ENCODE measurements around the gene TMEM203. TPM values are rescaled to one million over a fixed set of nuclear protein-coding genes. Genes with fewer than 3 reads are reported as not detected.

Gene TMEM203
- total RNA-seq, 1 experiment from 2014 or later, result 35.5 TPM

GRCh38 chr9:137160716-137161557 lies 44.5 kb downstream of the TMEM203 start:
- Histone ChIP-seq H3K4me2 (ENCODE audit: insufficient read depth, insufficient read length, low read length) (peak overlapping the region; percentile 31), H3K9ac (ENCODE audit: extremely low read depth, insufficient read length, low read length) (no peak overlapping the region), H2BK20ac (ENCODE audit: low read depth, low read length, poor library complexity, severe bottlenecking) (no peak overlapping the region), H4K5ac (ENCODE audit: insufficient read length, low read depth, low read length) (no peak overlapping the region), H3K23ac (ENCODE audit: insufficient read length, low read depth, low read length) (no peak overlapping the region), H2AK5ac (ENCODE audit: insufficient read length, low read length) (no peak overlapping the region), H2AFZ (ENCODE audit: low read length) (no peak overlapping the region), H4K8ac (replicated peaks; ENCODE audit: insufficient read length, low read depth, low read length) (no peak overlapping the region), H3K27me3 (ENCODE audit: insufficient read depth, low read length) (peaks cover 27% of the 10 kb centered on the region; the same call in 1 of the 2 replicates), H3K14ac (ENCODE audit: insufficient read depth, low read length) (no peak overlapping the region; the same call in 1 of the 2 replicates), H2BK120ac (ENCODE audit: low read depth, low read length, poor library complexity, severe bottlenecking) (no peak overlapping the region), H3K4ac (ENCODE audit: low read depth, low read length) (no peak overlapping the region), H3K9me3 (ENCODE audit: control insufficient read depth, low read depth, low read length) (no peaks in the 10 kb centered on the region), H3K79me1 (ENCODE audit: insufficient read depth, low read depth, low read length, poor library complexity, severe bottlenecking) (no peaks in the 10 kb centered on the region), H3K4me1 (ENCODE audit: insufficient read depth, low read length) (no peaks in the 10 kb centered on the region), H2BK5ac (ENCODE audit: insufficient read length, low read length) (no peak overlapping the region), H4K20me1 (ENCODE audit: control insufficient read depth, insufficient read depth, insufficient read length) (peaks cover 2% of the 10 kb centered on the region), H2BK15ac (ENCODE audit: low read depth, low read length) (no peak overlapping the region), H3K56ac (ENCODE audit: insufficient read length, low read depth, low read length) (no peak overlapping the region), H3T11ph (ENCODE audit: low read length) (no peak overlapping the region), H3K27ac (ENCODE audit: insufficient read length, low read depth, low read length) (no peak overlapping the region), H3K79me2 (ENCODE audit: insufficient read depth, low read length) (no peaks in the 10 kb centered on the region), H3K23me2 (ENCODE audit: insufficient read length, low read depth, low read length, poor library complexity, severe bottlenecking) (peaks cover 21% of the 10 kb centered on the region), H2BK12ac (ENCODE audit: insufficient read length, low read depth, low read length) (no peak overlapping the region), H3K18ac (ENCODE audit: insufficient read length, low read depth, low read length) (no peak overlapping the region), H4K91ac (ENCODE audit: insufficient read length, low read depth, low read length) (no peak overlapping the region)
- no peaks in the 10 kb centered on the region for H3K36me3 Mint-ChIP-seq (ENCODE audit: insufficient read depth in 1 of 3, low read depth in 3 of 3)
- no CpG with 5 or more reads among the region's 56 CpGs for WGBS (ENCODE audit: extremely low coverage, insufficient read length, low lambda C conversion rate)
- H3K4me3 Mint-ChIP-seq, result peak overlapping the region in 1 of 2 experiments; percentile 53; a peak in 1 of 5 replicates
- TF ChIP-seq, protein P1, sequence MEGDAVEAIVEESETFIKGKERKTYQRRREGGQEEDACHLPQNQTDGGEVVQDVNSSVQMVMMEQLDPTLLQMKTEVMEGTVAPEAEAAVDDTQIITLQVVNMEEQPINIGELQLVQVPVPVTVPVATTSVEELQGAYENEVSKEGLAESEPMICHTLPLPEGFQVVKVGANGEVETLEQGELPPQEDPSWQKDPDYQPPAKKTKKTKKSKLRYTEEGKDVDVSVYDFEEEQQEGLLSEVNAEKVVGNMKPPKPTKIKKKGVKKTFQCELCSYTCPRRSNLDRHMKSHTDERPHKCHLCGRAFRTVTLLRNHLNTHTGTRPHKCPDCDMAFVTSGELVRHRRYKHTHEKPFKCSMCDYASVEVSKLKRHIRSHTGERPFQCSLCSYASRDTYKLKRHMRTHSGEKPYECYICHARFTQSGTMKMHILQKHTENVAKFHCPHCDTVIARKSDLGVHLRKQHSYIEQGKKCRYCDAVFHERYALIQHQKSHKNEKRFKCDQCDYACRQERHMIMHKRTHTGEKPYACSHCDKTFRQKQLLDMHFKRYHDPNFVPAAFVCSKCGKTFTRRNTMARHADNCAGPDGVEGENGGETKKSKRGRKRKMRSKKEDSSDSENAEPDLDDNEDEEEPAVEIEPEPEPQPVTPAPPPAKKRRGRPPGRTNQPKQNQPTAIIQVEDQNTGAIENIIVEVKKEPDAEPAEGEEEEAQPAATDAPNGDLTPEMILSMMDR (conservative IDR thresholded peaks at IDR 0.05), result no peak
- DNase-seq, result peak; percentile 84
- no peak overlapping the region for H3K27ac Mint-ChIP-seq
- H3K9me3 Mint-ChIP-seq, result no peaks in the 10 kb centered on the region; a peak in 1 of 5 replicates
- H3K27me3 Mint-ChIP-seq (ENCODE audit: low read depth), result peaks cover 91% of the 10 kb centered on the region
- peaks cover 0 to 11% of the 10 kb centered on the region in 2 experiments; a peak in 2 of 4 replicates for H3K4me1 Mint-ChIP-seq
